ENCODE data around the gene BCL2.

DNA sequence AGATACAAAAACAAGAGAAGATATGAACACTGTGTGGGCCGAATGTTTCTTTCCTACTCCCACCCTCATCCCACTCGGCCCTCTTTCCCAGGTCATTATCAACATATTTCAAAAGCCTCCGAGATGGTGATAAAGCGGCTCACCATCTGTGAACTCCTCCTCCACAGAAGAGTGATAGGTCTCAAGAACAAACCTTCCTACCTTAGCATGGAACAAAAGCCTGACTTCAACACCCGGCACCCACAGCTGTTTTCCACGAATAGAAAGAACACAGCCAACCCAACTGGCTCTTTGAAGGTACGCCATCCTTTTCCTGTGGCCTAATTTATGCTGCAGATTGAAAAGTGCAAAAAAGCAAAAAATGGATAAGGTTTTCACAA, 28.8 kb downstream of the BCL2 start:
- no peak for TF ChIP-seq EZH2 (IDR thresholded peaks at IDR 0.05)
- no peak for TF ChIP-seq POLR2AphosphoS5 (IDR thresholded peaks at IDR 0.05; ENCODE audit: borderline replicate concordance, low read depth, low read length)
- TF ChIP-seq FOXP2 (optimal IDR thresholded peaks at IDR 0.05; ENCODE audit: control extremely low read depth, extremely low read length, insufficient read depth) = no peak

Data from SK-N-MC (cell line).